HepG2 (cell line): ENCODE data around the gene DPEP2NB. TPM values are rescaled to one million over a fixed set of nuclear protein-coding genes. Genes with fewer than 3 reads are reported as not detected.

Source experiments
- CCAR2 ChIP-seq: fragments of 200-400 bp; formaldehyde crosslinking; optimal IDR thresholded peaks from 2 replicates; pipeline ENCODE3; 2018; ENCODE audit warnings: low read depth, mild to moderate bottlenecking, low read length, moderate library complexity
- FOXA1 ChIP-seq, 2 experiments: fragments of 450-650 bp in 1 of 2; sonication (generic) in 1 of 2; formaldehyde crosslinking in 1 of 2; IDR thresholded peaks; 2 replicates each; pipeline versions ENCODE4 v1.4.0 to v1.6.1; 2016 to 2020; ENCODE audit warnings: missing genetic modification reagents in 1 of 2
- GABPB1 ChIP-seq: IDR thresholded peaks from 2 replicates; pipeline ENCODE4 v1.6.1; 2016; ENCODE audit warnings: mild to moderate bottlenecking, missing genetic modification reagents, moderate library complexity, missing compliant biosample characterization
- PAWR ChIP-seq: sonication (generic); formaldehyde crosslinking; IDR thresholded peaks from 2 replicates; pipeline ENCODE4 v1.4.0; 2020; ENCODE audit warnings: missing genetic modification reagents, mild to moderate bottlenecking, borderline replicate concordance
- REL ChIP-seq: sonication (generic); formaldehyde crosslinking; conservative IDR thresholded peaks from 2 replicates; pipeline ENCODE4 v1.8.0; 2022; ENCODE audit warnings: mild to moderate bottlenecking, missing genetic modification reagents, moderate library complexity
- SIN3B ChIP-seq: fragments of 150-350 bp; IDR thresholded peaks from 2 replicates; pipeline ENCODE4 v1.6.1; 2014; ENCODE audit warnings: low read length
- TBX2 ChIP-seq: sonication (generic); formaldehyde crosslinking; IDR thresholded peaks from 2 replicates; pipeline ENCODE4 v1.5.0; 2020; ENCODE audit warnings: missing genetic modification reagents, mild to moderate bottlenecking, borderline replicate concordance
- ZFP41 ChIP-seq: sonication (generic); formaldehyde crosslinking; IDR thresholded peaks from 2 replicates; pipeline ENCODE4 v1.4.0; 2020; ENCODE audit warnings: mild to moderate bottlenecking, missing genetic modification reagents, borderline replicate concordance
- polyA plus RNA-seq, 8 experiments: library from polyadenylated mRNA; depleted of rRNA in 3 of 8; stranded (reverse) in 7 of 8; unstranded in 1 of 8; fragments of >200 nt; fragmentation: Illumina TruSeq in 4 of 8; extraction: Trizol in 4 of 8; gene quantifications; 2 replicates each; pipeline versions ENCODE4 v1.2.1 to v1.2.3, GENCODE V29; 2011 to 2016; ENCODE audit warnings: low read depth in 4 of 8, missing spikeins in 1 of 8, mixed read lengths in 1 of 8; ENCODE audit not compliant: insufficient read depth in 1 of 8
- total RNA-seq, 5 experiments: library from RNA; depleted of rRNA; stranded (reverse); fragments of >200 nt; fragmentation: Illumina TruSeq; extraction: Trizol; gene quantifications; 2 replicates each; pipeline ENCODE4 v1.2.3, GENCODE V29; 2016; ENCODE audit warnings: low read depth in 1 of 5
- TF ChIP-seq, protein P1 (sequence below): sonication (generic); formaldehyde crosslinking; IDR thresholded peaks from 2 replicates; pipeline ENCODE4 v1.5.0; 2020; ENCODE audit warnings: missing genetic modification reagents
- TF ChIP-seq, protein P2 (sequence below): sonication (generic); formaldehyde crosslinking; IDR thresholded peaks from 2 replicates; pipeline ENCODE4 v1.4.0; 2020; ENCODE audit warnings: missing genetic modification reagents
- TF ChIP-seq, protein P3 (sequence below): sonication (generic); formaldehyde crosslinking; IDR thresholded peaks from 2 replicates; pipeline ENCODE4 v1.8.0; 2022; ENCODE audit warnings: low read depth, missing genetic modification reagents
- TF ChIP-seq, protein P4 (sequence below): sonication (generic); formaldehyde crosslinking; IDR thresholded peaks from one replicate; pipeline ENCODE4 v1.5.1; 2020; ENCODE audit warnings: mild to moderate bottlenecking, missing genetic modification reagents; ENCODE audit errors: not compliant biosample characterization

The DPEP2NB gene
- total and polyA plus RNA-seq, 2 of the 13 experiments (the other 11 are each of a cell fraction or from before 2014, with no cell fraction given): not detected

DNA sequence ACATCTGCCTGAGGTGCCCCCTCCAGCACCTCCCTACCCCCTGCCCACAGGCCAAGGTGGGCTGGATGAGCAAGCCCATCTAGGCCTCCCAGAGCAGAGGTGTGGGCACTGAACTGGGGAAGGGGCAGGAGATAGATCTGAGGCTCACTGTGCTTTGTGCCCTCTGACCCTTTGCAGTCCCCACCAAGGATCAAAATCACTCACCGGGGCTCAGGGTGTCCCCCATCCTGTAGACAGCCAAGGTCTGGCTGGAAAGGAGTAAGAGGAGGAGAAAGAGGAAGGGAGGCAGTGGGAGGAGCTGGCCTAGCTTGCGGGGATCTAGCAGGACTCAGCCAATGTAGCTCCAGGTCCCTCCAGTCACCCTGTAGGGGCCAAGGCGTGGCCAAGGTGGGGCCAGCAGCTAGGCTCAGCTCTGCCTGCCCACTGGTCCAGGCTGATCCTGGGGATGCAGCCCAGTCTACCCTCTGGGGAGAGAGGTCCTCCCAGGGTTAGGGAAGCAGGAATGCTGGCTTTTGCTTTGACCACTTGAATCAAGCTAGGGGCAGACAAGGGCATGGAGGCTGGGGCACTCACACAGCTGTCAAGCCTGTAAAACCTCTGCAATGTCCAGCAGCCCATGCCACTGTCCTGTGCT, 49.0 kb downstream of the DPEP2NB start (continued):
- TF ChIP-seq FOXA1 (IDR thresholded peaks at IDR 0.05) (no peak), FOXA1 (CRISPR knock-in tag; IDR thresholded peaks at IDR 0.05) (no peak), GABPB1 (CRISPR knock-in tag) (0 out of 2 replicates have a peak, but pooled peaks have one; percentile 4), ZFP41 (CRISPR knock-in tag) (no peak), PAWR (CRISPR knock-in tag) (no peak; the same call in 1 of the 2 replicates), REL (CRISPR knock-in tag) (no peak), TBX2 (peak; percentile 40; the same call in 1 of the 2 replicates), CCAR2 (no peak), SIN3B (no peak)
- TF ChIP-seq, protein P1, sequence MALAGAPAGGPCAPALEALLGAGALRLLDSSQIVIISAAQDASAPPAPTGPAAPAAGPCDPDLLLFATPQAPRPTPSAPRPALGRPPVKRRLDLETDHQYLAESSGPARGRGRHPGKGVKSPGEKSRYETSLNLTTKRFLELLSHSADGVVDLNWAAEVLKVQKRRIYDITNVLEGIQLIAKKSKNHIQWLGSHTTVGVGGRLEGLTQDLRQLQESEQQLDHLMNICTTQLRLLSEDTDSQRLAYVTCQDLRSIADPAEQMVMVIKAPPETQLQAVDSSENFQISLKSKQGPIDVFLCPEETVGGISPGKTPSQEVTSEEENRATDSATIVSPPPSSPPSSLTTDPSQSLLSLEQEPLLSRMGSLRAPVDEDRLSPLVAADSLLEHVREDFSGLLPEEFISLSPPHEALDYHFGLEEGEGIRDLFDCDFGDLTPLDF (CRISPR knock-in tag): no peak
- TF ChIP-seq, protein P2, sequence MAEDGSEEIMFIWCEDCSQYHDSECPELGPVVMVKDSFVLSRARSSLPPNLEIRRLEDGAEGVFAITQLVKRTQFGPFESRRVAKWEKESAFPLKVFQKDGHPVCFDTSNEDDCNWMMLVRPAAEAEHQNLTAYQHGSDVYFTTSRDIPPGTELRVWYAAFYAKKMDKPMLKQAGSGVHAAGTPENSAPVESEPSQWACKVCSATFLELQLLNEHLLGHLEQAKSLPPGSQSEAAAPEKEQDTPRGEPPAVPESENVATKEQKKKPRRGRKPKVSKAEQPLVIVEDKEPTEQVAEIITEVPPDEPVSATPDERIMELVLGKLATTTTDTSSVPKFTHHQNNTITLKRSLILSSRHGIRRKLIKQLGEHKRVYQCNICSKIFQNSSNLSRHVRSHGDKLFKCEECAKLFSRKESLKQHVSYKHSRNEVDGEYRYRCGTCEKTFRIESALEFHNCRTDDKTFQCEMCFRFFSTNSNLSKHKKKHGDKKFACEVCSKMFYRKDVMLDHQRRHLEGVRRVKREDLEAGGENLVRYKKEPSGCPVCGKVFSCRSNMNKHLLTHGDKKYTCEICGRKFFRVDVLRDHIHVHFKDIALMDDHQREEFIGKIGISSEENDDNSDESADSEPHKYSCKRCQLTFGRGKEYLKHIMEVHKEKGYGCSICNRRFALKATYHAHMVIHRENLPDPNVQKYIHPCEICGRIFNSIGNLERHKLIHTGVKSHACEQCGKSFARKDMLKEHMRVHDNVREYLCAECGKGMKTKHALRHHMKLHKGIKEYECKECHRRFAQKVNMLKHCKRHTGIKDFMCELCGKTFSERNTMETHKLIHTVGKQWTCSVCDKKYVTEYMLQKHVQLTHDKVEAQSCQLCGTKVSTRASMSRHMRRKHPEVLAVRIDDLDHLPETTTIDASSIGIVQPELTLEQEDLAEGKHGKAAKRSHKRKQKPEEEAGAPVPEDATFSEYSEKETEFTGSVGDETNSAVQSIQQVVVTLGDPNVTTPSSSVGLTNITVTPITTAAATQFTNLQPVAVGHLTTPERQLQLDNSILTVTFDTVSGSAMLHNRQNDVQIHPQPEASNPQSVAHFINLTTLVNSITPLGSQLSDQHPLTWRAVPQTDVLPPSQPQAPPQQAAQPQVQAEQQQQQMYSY (CRISPR knock-in tag): peak; percentile 76
- TF ChIP-seq, protein P3, sequence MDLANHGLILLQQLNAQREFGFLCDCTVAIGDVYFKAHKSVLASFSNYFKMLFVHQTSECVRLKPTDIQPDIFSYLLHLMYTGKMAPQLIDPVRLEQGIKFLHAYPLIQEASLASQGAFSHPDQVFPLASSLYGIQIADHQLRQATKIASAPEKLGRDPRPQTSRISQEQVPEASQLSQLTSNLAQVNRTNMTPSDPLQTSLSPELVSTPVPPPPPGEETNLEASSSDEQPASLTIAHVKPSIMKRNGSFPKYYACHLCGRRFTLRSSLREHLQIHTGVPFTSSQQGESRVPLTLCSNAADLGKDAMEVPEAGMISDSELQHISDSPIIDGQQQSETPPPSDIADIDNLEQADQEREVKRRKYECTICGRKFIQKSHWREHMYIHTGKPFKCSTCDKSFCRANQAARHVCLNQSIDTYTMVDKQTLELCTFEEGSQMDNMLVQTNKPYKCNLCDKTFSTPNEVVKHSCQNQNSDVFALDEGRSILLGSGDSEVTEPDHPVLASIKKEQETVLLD (CRISPR knock-in tag): no peak
- TF ChIP-seq, protein P4, sequence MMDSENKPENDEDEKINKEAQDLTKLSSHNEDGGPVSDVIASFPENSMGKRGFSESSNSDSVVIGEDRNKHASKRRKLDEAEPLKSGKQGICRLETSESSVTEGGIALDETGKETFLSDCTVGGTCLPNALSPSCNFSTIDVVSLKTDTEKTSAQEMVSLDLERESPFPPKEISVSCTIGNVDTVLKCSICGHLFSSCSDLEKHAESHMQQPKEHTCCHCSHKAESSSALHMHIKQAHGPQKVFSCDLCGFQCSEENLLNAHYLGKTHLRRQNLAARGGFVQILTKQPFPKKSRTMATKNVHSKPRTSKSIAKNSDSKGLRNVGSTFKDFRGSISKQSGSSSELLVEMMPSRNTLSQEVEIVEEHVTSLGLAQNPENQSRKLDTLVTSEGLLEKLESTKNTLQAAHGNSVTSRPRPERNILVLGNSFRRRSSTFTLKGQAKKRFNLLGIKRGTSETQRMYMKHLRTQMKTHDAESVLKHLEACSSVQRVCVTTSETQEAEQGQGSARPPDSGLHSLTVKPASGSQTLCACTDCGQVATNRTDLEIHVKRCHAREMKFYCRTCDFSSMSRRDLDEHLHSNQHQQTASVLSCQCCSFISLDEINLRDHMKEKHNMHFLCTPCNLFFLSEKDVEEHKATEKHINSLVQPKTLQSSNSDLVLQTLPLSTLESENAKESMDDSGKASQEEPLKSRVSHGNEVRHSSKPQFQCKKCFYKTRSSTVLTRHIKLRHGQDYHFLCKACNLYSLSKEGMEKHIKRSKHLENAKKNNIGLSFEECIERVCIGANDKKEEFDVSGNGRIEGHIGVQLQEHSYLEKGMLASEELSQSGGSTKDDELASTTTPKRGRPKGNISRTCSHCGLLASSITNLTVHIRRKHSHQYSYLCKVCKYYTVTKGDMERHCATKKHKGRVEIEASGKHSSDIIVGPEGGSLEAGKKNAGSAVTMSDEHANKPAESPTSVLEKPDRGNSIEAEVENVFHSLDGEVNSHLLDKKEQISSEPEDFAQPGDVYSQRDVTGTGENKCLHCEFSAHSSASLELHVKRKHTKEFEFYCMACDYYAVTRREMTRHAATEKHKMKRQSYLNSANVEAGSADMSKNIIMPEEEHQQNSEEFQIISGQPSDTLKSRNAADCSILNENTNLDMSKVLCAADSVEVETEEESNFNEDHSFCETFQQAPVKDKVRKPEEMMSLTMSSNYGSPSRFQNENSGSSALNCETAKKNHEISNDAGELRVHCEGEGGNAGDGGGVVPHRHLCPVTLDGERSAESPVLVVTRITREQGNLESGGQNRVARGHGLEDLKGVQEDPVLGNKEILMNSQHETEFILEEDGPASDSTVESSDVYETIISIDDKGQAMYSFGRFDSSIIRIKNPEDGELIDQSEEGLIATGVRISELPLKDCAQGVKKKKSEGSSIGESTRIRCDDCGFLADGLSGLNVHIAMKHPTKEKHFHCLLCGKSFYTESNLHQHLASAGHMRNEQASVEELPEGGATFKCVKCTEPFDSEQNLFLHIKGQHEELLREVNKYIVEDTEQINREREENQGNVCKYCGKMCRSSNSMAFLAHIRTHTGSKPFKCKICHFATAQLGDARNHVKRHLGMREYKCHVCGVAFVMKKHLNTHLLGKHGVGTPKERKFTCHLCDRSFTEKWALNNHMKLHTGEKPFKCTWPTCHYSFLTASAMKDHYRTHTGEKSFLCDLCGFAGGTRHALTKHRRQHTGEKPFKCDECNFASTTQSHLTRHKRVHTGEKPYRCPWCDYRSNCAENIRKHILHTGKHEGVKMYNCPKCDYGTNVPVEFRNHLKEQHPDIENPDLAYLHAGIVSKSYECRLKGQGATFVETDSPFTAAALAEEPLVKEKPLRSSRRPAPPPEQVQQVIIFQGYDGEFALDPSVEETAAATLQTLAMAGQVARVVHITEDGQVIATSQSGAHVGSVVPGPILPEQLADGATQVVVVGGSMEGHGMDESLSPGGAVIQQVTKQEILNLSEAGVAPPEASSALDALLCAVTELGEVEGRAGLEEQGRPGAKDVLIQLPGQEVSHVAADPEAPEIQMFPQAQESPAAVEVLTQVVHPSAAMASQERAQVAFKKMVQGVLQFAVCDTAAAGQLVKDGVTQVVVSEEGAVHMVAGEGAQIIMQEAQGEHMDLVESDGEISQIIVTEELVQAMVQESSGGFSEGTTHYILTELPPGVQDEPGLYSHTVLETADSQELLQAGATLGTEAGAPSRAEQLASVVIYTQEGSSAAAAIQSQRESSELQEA (CRISPR knock-in tag): peak; percentile 58
